IMR-90 (cell line): ENCODE results near the gene SVEP1. TPM values are rescaled to one million over a fixed set of nuclear protein-coding genes. Genes with fewer than 3 reads are reported as not detected.

ENCODE experiments used
- ATAC-seq: fragments of 200-7000 bp; cut with Tn5 transposase; 2 replicates; pipeline ENCODE4 v1.9.1; 2020; ENCODE audit warnings: low read depth, mild to moderate bottlenecking, moderate library complexity
- BruUV-seq: library from RNA; stranded (reverse); fragments of 400-500 nt; replicated peaks from 2 replicates; lab custom pipeline; 2021; lab: Mats Ljungman, UMichigan
- CTCF ChIA-PET: fragments of 300-600 bp; formaldehyde crosslinking; extraction: SDS; loops from one replicate; lab custom pipeline; 2021; ENCODE audit warnings: antibody characterized with exemption; lab: Yijun Ruan, JAX
- POLR2A ChIA-PET: fragments of 300-600 bp; sonication (Branson Sonifier 250); formaldehyde crosslinking; loops from one replicate; lab custom pipeline; 2022; ENCODE audit warnings: antibody characterized with exemption; ENCODE audit not compliant: unreplicated experiment; lab: Charles Lee
- DNase-seq: peaks from one replicate; pipeline ENCODE4 v3.0.0; 2013
- H2AFZ ChIP-seq: replicated peaks from 2 replicates; pipeline ENCODE3; 2013; ENCODE audit warnings: low read length, mild to moderate bottlenecking; ENCODE audit not compliant: poor library complexity
- H2AK5ac ChIP-seq: 2 replicates; pipeline ENCODE4 v1.6.1; 2013; ENCODE audit warnings: low read depth, low read length, inconsistent platforms
- H2AK9ac ChIP-seq: replicated peaks from 2 replicates; pipeline ENCODE3; 2013; ENCODE audit warnings: mild to moderate bottlenecking, low read depth, low read length, moderate library complexity; ENCODE audit not compliant: poor library complexity
- H2BK120ac ChIP-seq: 2 replicates; pipeline ENCODE4 v1.6.1; 2013; ENCODE audit warnings: low read depth, low read length, inconsistent platforms
- H2BK15ac ChIP-seq: 3 replicates; pipeline ENCODE4 v1.6.1; 2013; ENCODE audit warnings: low read depth, low read length, inconsistent platforms
- H2BK20ac ChIP-seq: 2 replicates; pipeline ENCODE4 v1.6.1; 2013; ENCODE audit warnings: low read depth, mild to moderate bottlenecking, inconsistent platforms, low read length, moderate library complexity
- H2BK5ac ChIP-seq: 2 replicates; pipeline ENCODE4 v1.6.1; 2013; ENCODE audit warnings: mild to moderate bottlenecking, low read depth, low read length, inconsistent platforms; ENCODE audit not compliant: poor library complexity, severe bottlenecking
- H3K14ac ChIP-seq: replicated peaks from 2 replicates; pipeline ENCODE4 v1.6.1; 2013; ENCODE audit warnings: low read depth, low read length, inconsistent platforms
- H3K18ac ChIP-seq: 2 replicates; pipeline ENCODE4 v1.6.1; 2013; ENCODE audit warnings: low read depth, low read length, control low read depth
- H3K23ac ChIP-seq: 2 replicates; pipeline ENCODE4 v1.6.1; 2013; ENCODE audit warnings: low read depth, low read length, inconsistent platforms
- H3K27ac ChIP-seq: 2 replicates; pipeline ENCODE4 v1.5.1; 2013; ENCODE audit warnings: mild to moderate bottlenecking, control low read depth, low read length; ENCODE audit not compliant: insufficient read depth
- H3K27me3 ChIP-seq: 2 replicates; pipeline ENCODE4 v1.6.1; 2013; ENCODE audit warnings: low read length; ENCODE audit not compliant: control insufficient read depth, insufficient read depth
- H3K36me3 ChIP-seq: 2 replicates; pipeline ENCODE4 v1.6.1; 2013; ENCODE audit warnings: low read length, mixed read lengths; ENCODE audit not compliant: control insufficient read depth, insufficient read depth
- H3K4ac ChIP-seq: 2 replicates; pipeline ENCODE4 v1.6.1; 2013; ENCODE audit warnings: low read depth, low read length, inconsistent platforms
- H3K4me1 ChIP-seq: 2 replicates; pipeline ENCODE4 v1.6.1; 2013; ENCODE audit warnings: low read length, mixed read lengths; ENCODE audit not compliant: control insufficient read depth, insufficient read depth
- H3K4me2 ChIP-seq: 2 replicates; pipeline ENCODE4 v1.6.1; 2013; ENCODE audit warnings: low read depth, mild to moderate bottlenecking, control low read depth, low read length, moderate library complexity
- H3K4me3 ChIP-seq: 2 replicates; pipeline ENCODE4 v1.5.1; 2013; ENCODE audit warnings: low read depth, mild to moderate bottlenecking, control low read depth, low read length, moderate library complexity; ENCODE audit not compliant: insufficient read depth
- H3K56ac ChIP-seq: 2 replicates; pipeline ENCODE4 v1.6.1; 2013; ENCODE audit warnings: low read length, inconsistent platforms; ENCODE audit not compliant: insufficient read depth; ENCODE audit errors: extremely low read depth
- H3K79me1 ChIP-seq, 2 experiments: 2 replicates each; pipeline ENCODE4 v1.6.1; 2013; ENCODE audit warnings: low read length in 2 of 2, inconsistent platforms in 1 of 2, low read depth in 1 of 2
- H3K9ac ChIP-seq: 2 replicates; pipeline ENCODE4 v1.6.1; 2013; ENCODE audit warnings: low read depth, low read length, control low read depth
- H3K9me1 ChIP-seq: 2 replicates; pipeline ENCODE4 v1.6.1; 2013; ENCODE audit warnings: low read length, inconsistent platforms; ENCODE audit not compliant: insufficient read depth
- H3K9me3 ChIP-seq: 2 replicates; pipeline ENCODE4 v1.6.1; 2013; ENCODE audit warnings: low read length; ENCODE audit not compliant: control insufficient read depth, insufficient read depth
- H4K20me1 ChIP-seq: 2 replicates; pipeline ENCODE4 v1.6.1; 2013; ENCODE audit warnings: low read length, inconsistent platforms; ENCODE audit not compliant: insufficient read depth
- H4K5ac ChIP-seq: 2 replicates; pipeline ENCODE4 v1.6.1; 2013; ENCODE audit warnings: mild to moderate bottlenecking, low read depth, low read length, control low read depth
- H4K8ac ChIP-seq, 2 experiments: 2 replicates each; pipeline ENCODE4 v1.6.1; 2013; ENCODE audit warnings: low read depth in 2 of 2, low read length in 2 of 2, control low read depth in 1 of 2, inconsistent platforms in 1 of 2
- H4K91ac ChIP-seq: 2 replicates; pipeline ENCODE4 v1.6.1; 2013; ENCODE audit warnings: low read depth, low read length, inconsistent platforms; ENCODE audit not compliant: insufficient read depth
- BHLHE40 ChIP-seq: fragments of 150-350 bp; IDR thresholded peaks from 2 replicates; pipeline ENCODE4 v1.6.1; 2016; ENCODE audit warnings: mild to moderate bottlenecking, low read depth, low read length
- CEBPB ChIP-seq: IDR thresholded peaks from 2 replicates; pipeline ENCODE4 v1.6.1; 2012; ENCODE audit warnings: low read depth, low read length, improper control_type of control experiment
- CHD1 ChIP-seq: IDR thresholded peaks from 2 replicates; pipeline ENCODE4 v1.6.1; 2012; ENCODE audit warnings: low read depth, low read length, improper control_type of control experiment
- CTCF ChIP-seq: conservative IDR thresholded peaks from 2 replicates; pipeline ENCODE4 v1.5.1; 2012; ENCODE audit warnings: mild to moderate bottlenecking, low read depth, low read length, improper control_type of control experiment
- ELK1 ChIP-seq: fragments of 150-350 bp; IDR thresholded peaks from 2 replicates; pipeline ENCODE4 v1.6.1; 2016; ENCODE audit warnings: low read depth, mild to moderate bottlenecking, low read length, moderate library complexity, borderline replicate concordance
- FOS ChIP-seq: fragments of 150-350 bp; IDR thresholded peaks from 2 replicates; pipeline ENCODE4 v1.6.1; 2016; ENCODE audit warnings: low read depth, low read length
- MXI1 ChIP-seq: IDR thresholded peaks from 2 replicates; pipeline ENCODE4 v1.6.1; 2012; ENCODE audit warnings: low read depth, mild to moderate bottlenecking, low read length, moderate library complexity, borderline replicate concordance
- NFE2L2 ChIP-seq: fragments of 150-350 bp; IDR thresholded peaks from 2 replicates; pipeline ENCODE4 v1.6.1; 2016; ENCODE audit warnings: low read depth, mild to moderate bottlenecking, low read length
- RAD21 ChIP-seq: IDR thresholded peaks from 2 replicates; pipeline ENCODE4 v1.6.1; 2012; ENCODE audit warnings: low read length, improper control_type of control experiment
- USF2 ChIP-seq: fragments of 150-350 bp; IDR thresholded peaks from 2 replicates; pipeline ENCODE4 v1.6.1; 2017; ENCODE audit warnings: mild to moderate bottlenecking, antibody characterized with exemption, low read length, low read depth
- WGBS, 2 experiments: methylation state at CpG; one replicate each; pipeline versions ENCODE4 v1.1.5 to v1.1.7; 2013; ENCODE audit warnings: missing lambda C conversion rate in 2 of 2; ENCODE audit not compliant: insufficient read length in 1 of 2; ENCODE audit errors: extremely low coverage in 2 of 2; 5-methylcytosine and 5-hydroxymethylcytosine counted together
- dilution Hi-C: fragments of 300-500 bp; cut with HindIII; formaldehyde crosslinking; loops from one replicate; pipeline ENCODE4 v1.14.3; 2018; ENCODE audit warnings: low sequenced_read_pairs; ENCODE audit not compliant: unreplicated experiment
- in situ Hi-C: fragments of 300-500 bp; cut with MboI; formaldehyde crosslinking; loops from 3 replicates; pipeline ENCODE4 v1.14.3; 2019; ENCODE audit warnings: low sequenced_read_pairs, inconsistent platforms, mixed read lengths
- intact Hi-C: fragments of 100-400 bp; cut with micrococcal nuclease; formaldehyde crosslinking; loops from 2 replicates; pipeline ENCODE4 v1.10.0; 2022
- polyA plus RNA-seq, 3 experiments: library from polyadenylated mRNA; depleted of rRNA; stranded (reverse); fragments of >200 nt; gene quantifications; 2 replicates each; pipeline ENCODE4 v1.2.3, GENCODE V29; 2012; ENCODE audit warnings: low replicate concordance in 1 of 3
- total RNA-seq: library from RNA; depleted of rRNA; stranded (reverse); fragments of >200 nt; gene quantifications from 2 replicates; pipeline ENCODE4 v1.2.3, GENCODE V29; 2012

The SVEP1 gene
- total and polyA plus RNA-seq, 2 of the 4 experiments (the other 2 are of a cell fraction): 4.8 to 16.7 TPM

- H2AFZ ChIP-seq: no peak overlapping the region
- ChIA-PET CTCF (interaction anchor here (1.0 kb wide), 1 partner anchor 13 kb away, joined by 3 read pairs; no protein-coding TSS in a partner anchor), POLR2A (no interaction called here)
- H2BK15ac ChIP-seq: no peak overlapping the region
- peak overlapping the region; percentile 82 for H4K5ac ChIP-seq
- H3K4me2 ChIP-seq: peak overlapping the region; percentile 30; the same call in 1 of the 2 replicates
- peak overlapping the region; percentile 43; the same call in 1 of the 2 replicates for H3K56ac ChIP-seq
- intact Hi-C loops (loop anchor here (1.0 to 5.0 kb wide), 2 partner anchors 8 to 183 kb away; partner anchors contain the start of gene TXN), dilution Hi-C loops (no loop called here), in situ Hi-C loops (no loop called here)
- no peak overlapping the region for H2AK9ac ChIP-seq
- H2AK5ac ChIP-seq: peak overlapping the region; percentile 14; the same call in 1 of the 2 replicates
- H3K9ac ChIP-seq: no peak overlapping the region
- H3K27me3 ChIP-seq: no peaks in the 10 kb centered on the region
- peaks cover 16% of the 10 kb centered on the region for H3K4me1 ChIP-seq
- no peaks in the 10 kb centered on the region for H3K79me1 ChIP-seq
- H3K9me3 ChIP-seq: peaks cover 3% of the 10 kb centered on the region; the same call in 1 of the 2 replicates
- H3K36me3 ChIP-seq: peaks cover 10% of the 10 kb centered on the region
- BruUV-seq: no TSS peak
- peak overlapping the region; percentile 11; the same call in 1 of the 2 replicates for H3K14ac ChIP-seq
- no peak overlapping the region for H3K4me3 ChIP-seq
- ATAC-seq (no peak), DNase-seq (no peak)
- peaks cover 13% of the 10 kb centered on the region for H3K9me1 ChIP-seq
- H4K91ac ChIP-seq: peak overlapping the region; percentile 73
- WGBS, 2 experiments: no CpG with 5 or more reads among the region's 3 CpGs
- H4K8ac ChIP-seq: peak overlapping the region in 1 of 2 experiments; percentile 62; a peak in 2 of 4 replicates
- TF ChIP-seq CTCF (no peak), RAD21 (no peak), NFE2L2 (no peak), USF2 (no peak), BHLHE40 (no peak), CHD1 (no peak), MXI1 (no peak), ELK1 (no peak), FOS (no peak), CEBPB (no peak)
- peak overlapping the region; percentile 6; the same call in 1 of the 2 replicates for H3K23ac ChIP-seq
- H2BK20ac ChIP-seq: peak overlapping the region; percentile 80
- peak overlapping the region; percentile 89 for H3K18ac ChIP-seq
- peak overlapping the region; percentile 34 for H3K4ac ChIP-seq
- peak overlapping the region; percentile 80 for H2BK5ac ChIP-seq
- H4K20me1 ChIP-seq: no peaks in the 10 kb centered on the region
- peak overlapping the region; percentile 39 for H2BK120ac ChIP-seq
- H3K27ac ChIP-seq: peak overlapping the region; percentile 81; the same call in 1 of the 2 replicates
Measured at GRCh38 chr9:110440796-110441195, 138.7 kb downstream of the SVEP1 start.
